RPMI7951 (cell line): ENCODE results near the gene NRXN3. TPM values are rescaled to one million over a fixed set of nuclear protein-coding genes. Genes with fewer than 3 reads are reported as not detected.

ENCODE experiments used
- DNase-seq: peaks from one replicate; pipeline ENCODE4 v3.0.0-alpha.2; 2012; ENCODE audit warnings: low read depth
- total RNA-seq: library from RNA; depleted of rRNA; stranded (reverse); fragments of >200 nt; shearing (Covaris generic); gene quantifications from 2 replicates; pipeline ENCODE4 v1.2.3, GENCODE V29; 2014; rRNA removed

Gene NRXN3
- 0.24 and 0.29 TPM in 2 replicates for total RNA-seq

DNA sequence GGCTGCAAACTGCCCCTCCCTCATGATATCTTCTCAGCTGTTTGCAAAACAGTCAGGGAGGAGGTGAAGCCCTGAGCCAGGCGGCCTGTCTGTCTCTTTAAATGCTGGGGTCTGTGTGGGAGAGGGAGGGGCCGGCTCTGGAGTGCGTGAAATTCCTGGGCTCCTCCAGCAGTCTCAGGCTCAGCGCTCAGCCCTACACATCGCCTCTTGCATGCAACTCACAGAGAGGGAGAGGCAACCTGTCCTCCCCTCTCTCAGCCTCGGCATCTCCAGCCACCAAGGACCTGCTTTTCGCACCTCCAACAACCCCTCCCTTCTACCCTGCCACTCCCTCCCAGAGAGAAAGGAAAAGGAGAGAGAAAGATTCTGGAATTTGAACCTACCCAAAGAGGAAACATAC lies at the start of gene NRXN3:
TSS of gene NRXN3 (plus strand) at position 171 of the 400 bp plus-strand sequence. CDS start 72,721 bp downstream, outside the sequence.
- DNase-seq: no peak

DNA sequence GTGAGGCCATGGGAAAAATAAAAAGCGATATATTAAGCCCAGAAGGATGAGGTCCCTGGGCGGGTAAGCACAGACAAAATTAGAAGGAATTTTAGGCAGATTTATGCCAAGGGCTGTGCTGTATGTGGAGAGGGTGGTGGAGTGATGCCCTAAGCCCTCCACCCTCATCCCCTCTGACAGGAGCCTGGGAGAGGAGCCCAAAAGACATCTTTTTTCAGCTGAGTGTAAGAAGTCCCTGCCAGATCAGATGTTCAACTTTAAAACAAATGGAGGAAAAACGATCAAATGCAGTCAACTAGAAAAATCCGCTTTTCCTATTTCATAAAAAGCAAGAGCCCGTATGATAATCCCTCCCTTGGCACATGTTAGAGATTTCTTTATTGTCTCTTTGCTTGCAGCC lies 47.7 kb upstream of the NRXN3 start:
- DNase-seq: no peak

DNA sequence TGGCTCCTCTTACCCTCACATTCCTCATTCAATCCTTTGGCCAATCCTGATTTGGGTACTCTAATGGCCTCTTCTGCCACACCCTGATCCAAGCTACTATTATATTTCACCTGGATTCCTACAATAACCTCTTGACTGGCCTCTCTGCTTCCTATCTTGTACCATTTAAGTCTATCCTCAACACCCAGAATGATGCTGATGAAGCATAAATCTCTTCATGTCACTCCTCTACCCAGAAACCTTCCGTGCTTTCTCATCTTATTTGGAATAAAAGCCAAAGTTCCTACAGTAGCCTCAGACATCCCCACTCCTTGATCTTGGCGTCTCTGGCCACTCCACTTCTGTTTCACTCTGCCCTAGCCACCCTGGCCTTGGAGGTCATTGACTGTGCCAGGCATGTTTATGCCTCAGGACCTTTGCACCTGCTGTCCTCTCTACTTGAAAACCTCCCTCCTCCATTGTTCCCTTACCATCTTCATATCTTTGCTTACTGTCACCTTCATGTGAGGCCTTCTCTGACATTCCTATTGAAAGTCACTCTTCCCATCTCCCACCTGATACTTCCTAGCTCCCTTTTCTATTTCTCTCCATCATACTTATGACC lies 46.4 kb upstream of the NRXN3 start:
- no peak for DNase-seq

DNA sequence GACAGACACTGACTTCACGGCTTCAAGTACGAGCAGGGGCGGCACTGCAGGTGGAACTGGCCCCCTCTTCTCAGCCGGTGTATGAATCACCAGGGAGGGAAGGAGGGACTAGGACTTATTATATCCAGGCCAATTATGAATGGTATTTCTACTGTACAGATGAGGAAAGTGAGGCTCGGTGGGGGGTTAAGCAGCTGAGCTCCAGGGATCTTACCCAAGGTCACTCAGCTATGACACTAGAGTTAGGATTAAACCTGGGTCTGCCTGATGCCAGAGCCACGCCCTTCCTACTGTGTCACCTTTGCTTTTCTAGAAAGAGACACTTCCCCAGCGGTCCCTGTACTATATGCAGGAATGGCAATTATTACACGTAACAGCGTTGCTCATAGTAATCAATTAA lies 42.2 kb upstream of the NRXN3 start:
- no peak for DNase-seq

DNA sequence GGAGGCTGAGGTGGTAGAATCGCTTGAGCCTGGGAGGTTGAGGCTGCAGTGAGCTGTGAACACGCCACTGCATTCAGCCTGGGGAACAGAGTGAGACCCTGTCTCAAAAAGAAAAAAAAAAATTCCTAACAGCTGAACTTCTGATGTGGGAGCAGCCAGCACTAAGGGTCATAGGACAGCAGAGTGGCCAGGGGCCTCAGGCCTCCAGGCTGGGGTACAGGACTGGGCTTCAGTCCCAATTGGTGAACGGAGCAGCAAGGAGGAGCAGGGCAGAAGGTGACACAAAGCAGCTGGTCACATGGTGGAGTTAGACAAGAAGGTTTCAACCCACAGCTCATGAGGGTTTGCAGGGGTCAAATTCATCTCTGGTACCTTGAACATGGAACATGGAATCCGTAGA lies 40.8 kb upstream of the NRXN3 start:
- no peak for DNase-seq

DNA sequence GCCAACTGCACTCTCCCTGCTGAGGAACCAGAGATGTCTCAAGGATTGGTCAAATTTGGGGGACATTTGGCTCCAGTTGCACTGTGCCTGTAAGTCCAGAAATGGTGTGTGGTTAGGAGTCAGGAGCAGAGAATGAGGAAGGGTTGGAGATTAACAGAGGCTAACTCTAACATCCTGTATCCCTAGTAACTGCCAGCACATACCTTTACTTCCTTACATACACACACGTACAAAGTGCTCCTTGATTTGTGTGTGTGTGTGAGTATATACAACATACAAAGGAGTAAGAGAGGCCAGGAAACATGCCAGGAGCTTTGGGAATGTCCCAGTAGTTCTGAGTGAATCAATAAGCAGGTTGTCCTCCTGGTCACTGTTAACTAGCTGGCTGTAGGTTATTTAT lies 39.8 kb upstream of the NRXN3 start:
- DNase-seq: no peak

DNA sequence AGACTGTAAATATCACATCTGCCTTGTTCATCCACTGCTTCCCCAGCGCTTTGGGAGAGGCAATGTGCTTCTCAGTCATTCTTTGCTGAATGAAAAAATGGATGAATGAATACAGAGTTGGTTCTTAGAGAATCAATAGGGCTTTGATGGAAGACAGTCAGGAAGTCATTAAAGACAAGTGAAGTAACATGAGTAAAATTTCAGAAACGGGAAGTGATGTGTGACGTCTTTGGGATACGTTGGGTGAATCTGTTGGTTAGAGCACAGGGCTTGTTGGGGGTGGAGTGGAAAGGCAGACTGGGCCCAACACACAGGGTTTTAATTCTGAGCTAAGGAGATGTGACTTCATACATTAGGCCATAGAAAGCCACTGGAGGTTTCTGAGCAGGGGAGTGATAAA lies 39.0 kb upstream of the NRXN3 start:
- DNase-seq: no peak

DNA sequence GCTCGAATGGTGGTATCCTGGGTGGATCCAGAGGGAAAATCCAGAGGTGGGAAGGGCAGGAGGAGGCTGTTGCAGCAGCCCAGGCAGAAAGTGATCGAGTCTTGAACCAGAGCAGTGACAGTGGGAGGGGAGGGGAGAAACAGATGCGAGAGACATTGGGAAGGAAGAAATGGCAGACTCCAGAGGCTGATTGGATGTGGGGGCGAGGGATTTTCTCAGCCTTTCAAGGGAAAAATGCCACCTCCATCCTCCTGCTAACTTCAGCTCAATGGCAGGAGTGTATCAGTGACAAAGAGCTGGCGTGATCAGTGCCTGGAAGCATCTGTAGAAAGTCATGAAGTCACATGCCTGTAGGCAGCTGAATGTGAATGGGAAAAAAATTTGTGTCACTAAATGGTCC lies 38.6 kb upstream of the NRXN3 start:
- DNase-seq: no peak

DNA sequence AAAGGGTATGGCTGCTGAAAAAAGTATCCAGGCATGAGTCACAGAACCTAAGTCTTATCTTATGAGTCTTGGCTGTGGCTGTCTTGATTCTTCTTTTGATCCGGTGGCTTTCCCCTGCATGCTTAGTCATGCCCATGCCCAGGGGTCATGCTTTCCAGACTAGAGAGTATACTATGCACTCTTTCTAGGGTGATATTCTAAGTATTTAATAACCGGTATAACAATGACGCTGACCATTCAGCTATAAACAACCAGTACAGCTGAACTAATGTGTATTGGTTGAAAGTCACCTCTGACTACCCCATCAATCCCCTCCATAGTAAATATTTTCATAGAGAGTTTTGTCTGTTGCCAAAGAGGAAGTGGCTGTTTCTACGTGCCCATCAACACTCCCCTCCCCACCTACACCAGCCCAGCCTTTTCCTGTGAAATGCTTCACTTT lies 34.7 kb upstream of the NRXN3 start:
- DNase-seq: peak; percentile 88

DNA sequence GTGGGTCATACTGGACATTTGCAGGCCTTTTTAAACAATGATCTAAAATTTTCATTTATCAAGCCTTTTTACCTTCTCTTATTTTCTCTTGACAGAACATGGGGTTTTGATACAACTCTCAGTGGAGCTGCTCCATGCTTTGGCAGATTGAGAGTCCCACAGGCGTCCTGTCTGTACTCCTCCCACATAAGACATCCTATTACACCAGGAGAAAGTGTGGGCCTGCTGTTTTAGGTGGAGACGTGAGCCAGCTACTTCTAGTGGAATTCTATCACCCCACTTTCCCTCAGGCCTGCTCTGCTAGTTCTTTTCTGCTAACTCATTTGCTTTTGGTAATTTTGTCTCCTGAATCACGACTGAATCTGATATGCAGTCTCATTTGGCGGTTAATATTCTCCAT lies 33.5 kb upstream of the NRXN3 start:
- DNase-seq: no peak

DNA sequence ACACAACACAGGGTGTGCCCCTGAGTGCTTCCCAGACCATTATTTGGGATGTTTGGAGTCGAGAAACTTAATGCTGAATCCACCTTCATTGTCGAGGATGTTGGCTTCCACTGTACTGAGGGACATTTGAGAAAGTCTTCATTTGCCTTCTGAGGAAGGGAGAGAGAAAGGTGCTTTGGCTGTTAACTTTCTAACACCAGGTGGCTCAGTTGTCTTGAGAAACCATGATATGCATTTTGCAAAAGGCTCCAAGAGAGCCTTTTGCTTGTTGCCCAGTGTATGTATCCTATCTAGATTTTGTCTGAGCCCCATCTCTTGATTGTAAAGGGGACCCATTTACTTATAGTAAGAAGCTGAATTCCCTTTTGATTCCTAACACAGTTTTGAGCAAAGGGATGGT lies 28.6 kb upstream of the NRXN3 start:
- no peak for DNase-seq

DNA sequence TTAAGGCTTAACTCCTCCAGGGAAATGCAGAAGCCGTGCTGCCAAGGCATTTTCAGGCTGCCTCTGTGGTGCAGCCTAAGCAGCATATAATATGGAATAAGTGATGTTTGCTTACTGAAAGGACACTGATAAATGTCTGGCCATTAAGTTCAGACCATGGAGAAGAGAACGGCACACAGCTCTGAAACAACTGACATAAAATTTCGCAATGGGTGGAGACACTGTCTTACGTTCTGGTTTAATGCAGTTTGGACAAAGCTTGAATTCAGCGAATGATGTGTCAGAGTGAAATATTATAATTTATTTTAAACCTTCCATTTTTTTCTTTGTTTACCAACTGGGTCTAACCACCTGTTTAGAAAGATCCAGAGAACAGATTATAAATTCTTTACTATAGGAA lies 27.2 kb upstream of the NRXN3 start:
- no peak for DNase-seq

DNA sequence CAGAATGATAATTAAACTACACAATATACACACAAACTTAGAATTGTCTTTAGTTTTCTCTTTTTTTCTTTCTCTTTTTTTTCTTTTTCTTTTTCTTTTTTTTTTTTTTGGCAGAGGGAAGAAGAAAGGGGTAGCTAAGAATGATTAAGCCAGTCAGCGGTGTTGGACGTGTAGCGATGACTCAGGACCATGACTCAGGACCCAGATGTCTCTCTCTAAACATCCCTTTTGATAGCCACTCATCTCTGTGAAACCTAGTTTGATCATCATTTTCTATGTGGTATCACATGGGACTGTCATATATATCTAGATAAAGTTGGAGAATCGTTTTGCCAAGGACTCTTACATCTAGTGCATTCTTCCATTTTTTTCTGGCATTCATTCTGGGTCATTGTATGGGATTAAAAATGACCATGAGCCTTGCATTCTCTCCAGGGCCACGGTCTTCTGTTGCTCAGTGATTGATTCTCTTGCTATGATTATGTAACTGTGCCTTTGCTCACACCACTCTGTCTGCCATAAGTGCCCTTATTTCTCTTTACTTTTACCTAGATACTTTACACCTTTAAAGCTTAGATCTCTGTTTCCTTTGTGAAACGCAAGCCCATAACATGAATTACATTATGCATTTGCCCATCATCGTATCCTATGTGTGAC lies 26.6 kb upstream of the NRXN3 start:
- peak; percentile 82 for DNase-seq

DNA sequence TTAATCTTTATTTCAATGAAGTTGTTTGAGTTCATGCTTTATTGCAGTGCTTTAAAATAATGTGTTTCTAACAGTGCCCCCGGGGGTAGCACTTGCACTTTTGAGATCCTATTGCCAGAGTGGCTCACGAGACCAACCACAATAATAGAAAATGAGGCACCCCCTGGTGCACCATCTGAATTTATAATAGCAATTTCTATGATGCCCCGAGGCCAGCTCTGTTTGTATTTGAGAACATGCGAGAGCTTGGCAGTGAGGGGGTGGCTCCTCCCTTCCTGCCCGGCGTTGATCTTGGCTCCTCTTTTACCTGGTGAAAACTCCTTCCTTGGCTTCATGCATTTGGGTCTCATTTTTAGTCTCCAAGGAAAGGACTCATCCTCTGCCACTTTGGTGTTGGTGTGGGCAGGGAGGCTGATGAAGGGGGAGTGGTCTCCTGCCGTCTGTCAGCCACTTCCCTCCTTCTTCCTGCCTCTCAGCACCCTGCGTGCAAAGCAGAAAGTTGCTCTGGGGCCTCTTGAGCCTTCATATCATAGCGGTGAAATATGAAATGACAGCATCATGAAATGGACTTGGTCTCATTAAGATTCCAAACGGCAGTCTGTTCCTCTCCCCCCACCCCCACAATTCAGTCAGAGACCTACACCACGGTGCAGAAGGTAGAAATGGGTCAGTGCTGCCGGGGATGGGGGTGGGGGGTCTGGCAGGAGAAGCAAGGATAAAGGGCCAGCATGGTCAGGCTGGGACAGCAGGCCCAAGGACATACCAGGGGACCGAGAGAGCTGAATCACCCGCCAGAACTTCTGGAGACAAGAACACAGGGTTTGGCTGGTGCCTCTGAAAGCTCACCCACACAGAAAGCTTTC lies 17.7 kb upstream of the NRXN3 start:
- no peak for DNase-seq

DNA sequence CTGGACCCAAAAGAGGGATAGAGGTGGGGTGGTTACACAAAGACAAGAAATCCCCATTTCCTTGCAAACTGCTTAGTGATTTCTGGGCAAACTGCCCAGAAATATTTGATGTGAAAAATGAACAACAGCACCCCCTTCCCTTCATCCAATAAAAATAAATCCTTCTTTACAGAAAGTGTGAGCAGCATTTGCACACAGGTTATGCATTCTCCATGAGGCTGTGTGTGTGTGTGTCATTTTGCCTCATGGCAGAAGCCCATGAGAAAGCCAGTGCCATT lies 17.2 kb upstream of the NRXN3 start:
- peak; percentile 38 for DNase-seq

DNA sequence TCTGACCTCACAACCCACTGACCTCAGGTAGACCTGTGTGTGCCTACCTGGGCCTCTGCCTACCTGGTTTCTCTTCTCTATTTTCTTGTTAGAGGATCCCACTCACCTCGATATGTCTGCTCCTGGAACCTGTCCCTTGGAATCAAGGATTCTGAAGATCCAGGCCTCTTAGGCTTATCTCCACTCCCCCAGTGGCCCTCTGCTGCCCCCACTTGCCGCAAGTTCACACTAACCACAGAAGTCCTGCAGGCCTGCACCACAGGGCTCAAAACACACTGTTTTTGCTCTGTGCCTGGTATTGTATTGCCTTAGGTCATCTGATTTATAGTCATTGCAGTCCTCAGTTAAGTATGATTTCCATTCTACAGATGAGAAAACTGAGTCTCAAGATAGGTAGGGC lies 15.3 kb upstream of the NRXN3 start:
- no peak for DNase-seq

DNA sequence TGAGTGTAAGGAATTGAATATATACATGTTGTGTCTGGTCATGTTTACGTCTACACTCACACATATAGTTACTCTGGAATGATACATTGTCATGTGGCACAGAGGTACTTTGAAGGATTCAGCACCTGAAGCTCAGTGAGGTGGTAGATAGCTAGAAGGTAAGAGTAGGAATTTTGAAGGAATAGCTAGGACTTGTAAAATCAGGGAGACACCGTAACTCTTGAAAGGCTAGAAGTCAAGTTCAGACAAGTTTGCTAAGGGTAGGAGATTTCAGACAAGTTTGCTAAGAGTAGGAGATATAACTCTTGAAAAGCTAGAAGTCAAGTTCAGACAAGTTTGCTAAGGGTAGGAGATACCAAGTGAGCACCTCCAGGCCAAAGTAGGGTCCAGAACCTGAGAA lies 14.0 kb upstream of the NRXN3 start:
- no peak for DNase-seq

DNA sequence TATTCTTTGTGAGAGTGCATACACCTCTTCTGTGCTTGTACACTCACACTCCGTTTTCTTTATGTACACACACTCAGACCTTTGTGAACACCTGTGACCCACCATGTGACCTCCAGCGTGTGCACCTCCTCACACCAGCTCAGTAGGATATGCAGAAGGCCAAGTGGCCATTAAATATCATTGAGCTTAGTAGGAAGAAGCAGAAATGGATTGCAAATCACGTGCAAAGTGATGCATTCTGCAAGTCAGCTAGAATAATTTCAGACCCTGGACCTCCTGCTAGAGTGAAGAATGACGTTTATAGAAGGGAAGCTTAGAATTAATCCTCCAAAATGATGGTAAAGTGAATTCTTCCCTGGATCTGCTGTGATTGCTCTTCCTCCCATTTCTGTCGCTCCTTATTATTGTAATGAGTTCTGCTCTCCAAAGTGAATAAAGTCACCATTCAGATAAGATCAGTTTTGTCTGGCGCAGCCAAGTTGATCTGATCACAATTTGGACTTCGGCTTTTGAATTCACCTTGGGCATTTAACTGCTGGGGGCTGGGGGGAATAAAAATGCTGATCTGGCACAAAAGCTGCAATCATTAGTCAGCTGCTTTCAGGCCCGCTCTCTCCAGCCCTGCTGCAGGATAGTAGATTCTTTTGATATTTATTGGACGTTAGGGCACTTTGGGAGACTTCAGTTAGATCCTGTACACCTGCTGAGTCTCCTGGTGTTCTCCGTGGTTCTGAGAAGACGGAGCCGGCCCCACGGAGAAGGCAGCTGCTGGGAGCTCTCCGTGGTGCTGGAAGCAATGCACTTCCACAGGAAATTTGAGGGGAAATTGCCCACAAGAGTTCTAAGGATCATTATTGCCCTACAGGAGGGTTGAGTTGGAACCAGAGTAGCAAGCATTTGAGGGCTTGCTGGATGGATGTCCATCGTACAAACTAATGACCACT lies 12.4 kb upstream of the NRXN3 start:
- peak; percentile 26 for DNase-seq

DNA sequence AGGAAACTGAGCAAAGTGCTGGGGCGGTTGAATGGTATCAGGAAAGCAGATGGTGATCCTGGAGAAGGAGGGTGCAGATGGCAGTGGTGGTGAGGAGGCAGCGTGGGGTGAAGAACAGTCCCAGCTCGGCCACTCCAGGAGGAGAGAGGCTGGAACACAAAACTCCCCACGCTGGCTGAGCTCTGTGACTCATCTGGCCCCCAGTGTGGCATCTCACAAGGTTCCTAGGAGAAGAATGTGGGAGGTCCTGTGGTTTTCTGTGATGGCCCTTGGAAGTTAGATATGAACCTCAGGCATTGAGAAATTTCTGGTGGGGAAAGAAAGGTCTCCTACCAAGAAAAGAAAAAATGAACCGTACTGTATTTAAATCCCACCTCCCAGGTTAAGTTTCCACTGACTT lies 8.0 kb upstream of the NRXN3 start:
- DNase-seq: peak; percentile 49

DNA sequence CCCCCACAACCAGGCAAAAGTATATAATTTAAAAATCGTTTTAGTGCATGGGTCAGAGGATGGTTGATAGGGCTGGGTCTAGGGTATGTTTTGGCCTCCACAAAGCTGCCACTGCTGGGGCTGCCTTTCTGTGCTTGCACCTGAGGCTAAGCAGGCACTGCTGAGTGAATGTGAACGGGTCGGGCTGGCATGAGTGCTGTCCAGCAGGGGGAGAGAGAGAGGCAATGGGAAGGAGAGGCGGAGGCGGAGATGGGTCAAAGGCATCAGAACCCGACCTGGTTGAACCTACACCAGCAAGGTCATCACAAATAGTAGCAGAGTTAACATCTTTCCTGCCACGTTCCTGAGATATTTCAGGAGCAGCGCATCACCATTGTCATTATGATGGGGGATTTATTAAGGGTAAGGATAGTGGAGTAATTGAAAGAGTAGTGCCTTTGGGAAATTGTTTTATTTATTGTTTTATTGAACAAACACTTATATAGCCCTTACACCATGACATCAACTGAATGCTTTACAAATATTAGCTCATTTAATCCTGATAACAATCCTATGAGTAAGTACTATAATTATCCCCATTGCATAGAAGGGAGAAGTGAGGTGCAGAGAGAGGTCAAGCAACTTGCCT lies 5.8 kb upstream of the NRXN3 start:
- peak; percentile 4 for DNase-seq

DNA sequence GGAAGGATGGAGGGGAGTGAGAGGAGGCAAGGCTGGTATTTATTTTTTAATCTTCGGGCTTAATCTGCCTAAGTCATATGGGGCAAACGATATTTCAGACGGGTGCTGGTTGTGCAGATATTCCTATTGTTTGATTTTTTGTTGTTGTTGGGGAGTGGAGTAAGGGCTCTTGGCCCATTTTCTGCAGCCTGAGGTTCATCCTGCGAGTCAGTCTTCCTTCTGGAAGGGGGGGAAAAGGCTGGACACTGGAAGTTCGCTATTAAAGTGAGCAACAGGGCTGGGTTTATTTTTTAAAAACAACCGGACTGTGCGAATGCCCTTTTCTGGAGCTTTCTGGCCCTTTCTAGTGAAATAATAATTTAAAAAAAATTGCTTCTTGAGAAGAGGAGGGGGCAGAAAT lies 2.3 kb downstream of the NRXN3 start:
- DNase-seq: no peak
